GM03348 (cell line): ENCODE results near the gene ANKRD13C.
A peak's percentile ranks its signal among the peaks of the same experiment; 100 is the strongest.
"Not testable (repeated sequence)": the region's sequence is repeated elsewhere in the genome, so short reads cannot be mapped to it uniquely, and the experiment has no call there.

ENCODE experiments used
- DNase-seq: peaks from one replicate; pipeline ENCODE4 v3.0.0; 2012; ENCODE audit warnings: low spot score

The ANKRD13C gene, protein sequence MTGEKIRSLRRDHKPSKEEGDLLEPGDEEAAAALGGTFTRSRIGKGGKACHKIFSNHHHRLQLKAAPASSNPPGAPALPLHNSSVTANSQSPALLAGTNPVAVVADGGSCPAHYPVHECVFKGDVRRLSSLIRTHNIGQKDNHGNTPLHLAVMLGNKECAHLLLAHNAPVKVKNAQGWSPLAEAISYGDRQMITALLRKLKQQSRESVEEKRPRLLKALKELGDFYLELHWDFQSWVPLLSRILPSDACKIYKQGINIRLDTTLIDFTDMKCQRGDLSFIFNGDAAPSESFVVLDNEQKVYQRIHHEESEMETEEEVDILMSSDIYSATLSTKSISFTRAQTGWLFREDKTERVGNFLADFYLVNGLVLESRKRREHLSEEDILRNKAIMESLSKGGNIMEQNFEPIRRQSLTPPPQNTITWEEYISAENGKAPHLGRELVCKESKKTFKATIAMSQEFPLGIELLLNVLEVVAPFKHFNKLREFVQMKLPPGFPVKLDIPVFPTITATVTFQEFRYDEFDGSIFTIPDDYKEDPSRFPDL

DNA sequence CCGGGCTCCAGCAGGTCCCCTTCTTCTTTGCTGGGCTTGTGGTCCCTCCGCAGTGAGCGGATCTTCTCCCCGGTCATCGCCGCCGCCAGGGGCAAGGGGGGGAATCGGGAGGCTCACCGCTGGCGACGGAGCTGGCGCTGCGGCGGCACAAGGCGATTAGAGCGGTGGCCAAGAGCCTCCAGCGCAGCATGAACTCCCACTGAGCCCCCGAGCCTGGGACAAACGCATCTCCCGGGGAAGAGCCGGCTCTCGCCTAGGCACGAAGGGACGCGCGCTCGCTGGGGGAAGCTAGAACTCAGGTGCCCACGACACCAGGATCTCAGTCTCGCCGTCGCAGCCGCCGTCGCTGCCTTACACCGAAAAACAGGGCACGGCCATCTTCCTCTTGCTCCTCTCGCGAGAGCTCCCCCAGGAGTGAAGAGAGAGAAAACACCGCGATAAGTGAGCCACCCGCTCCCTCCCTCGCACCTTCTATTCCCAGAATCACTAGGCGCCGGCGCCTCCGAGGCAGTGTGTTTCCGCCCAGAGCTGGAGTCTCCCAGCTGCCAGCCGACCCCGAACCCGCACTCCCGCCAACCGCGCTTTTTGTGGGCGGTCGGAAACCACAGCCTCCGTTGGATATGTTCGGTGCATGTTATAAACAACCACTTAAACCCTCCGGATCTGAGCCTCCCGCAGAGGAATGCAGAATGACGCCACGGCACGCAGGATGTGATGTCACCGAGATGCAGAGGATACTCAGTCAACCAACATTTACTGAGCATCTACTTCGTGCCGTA, at the start of gene ANKRD13C:
Gene ANKRD13C, minus strand, starts transcription at position 391 of the 779 bp plus-strand sequence. Its CDS starts 314 bp downstream, at position 77.
- peak; percentile 96 for DNase-seq

DNA sequence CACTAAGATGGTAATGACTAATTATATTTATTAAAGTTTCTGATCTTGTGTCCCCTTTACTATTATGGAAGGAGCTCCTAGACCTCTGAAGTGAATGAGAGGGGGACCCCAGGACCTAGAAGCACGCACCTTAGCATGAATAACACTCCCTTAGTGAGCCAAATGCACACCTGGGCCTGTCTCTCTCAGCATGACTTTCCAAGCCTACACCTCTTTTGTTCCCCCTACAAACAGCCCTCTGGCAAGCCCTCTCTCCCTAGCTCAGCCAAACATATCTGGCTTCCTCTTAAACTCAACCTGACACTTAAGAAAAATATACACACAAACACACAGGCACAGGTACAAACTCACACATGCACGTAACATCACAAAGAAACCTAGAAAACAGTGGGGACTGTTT, 49.2 kb upstream of the ANKRD13C start:
- no peak for DNase-seq

DNA sequence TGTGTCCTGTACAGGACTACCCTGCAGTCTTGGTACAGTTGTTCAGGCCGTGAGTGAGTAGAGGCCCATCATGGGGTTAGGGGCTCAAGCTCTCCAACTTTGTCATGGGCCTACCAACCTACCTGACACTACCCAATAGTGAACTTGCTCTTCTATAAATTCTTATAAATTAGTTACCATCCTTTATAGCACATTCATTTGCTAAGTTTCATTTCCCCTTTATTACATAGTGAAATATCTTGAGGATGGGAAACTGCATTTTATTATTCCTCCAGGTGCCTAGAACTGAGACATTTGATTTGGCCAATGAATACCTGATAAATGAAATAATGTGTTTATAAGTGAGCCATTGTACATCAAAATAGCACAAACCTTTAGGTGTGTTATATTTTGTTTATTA, 47.5 kb upstream of the ANKRD13C start:
- DNase-seq, result no peak

DNA sequence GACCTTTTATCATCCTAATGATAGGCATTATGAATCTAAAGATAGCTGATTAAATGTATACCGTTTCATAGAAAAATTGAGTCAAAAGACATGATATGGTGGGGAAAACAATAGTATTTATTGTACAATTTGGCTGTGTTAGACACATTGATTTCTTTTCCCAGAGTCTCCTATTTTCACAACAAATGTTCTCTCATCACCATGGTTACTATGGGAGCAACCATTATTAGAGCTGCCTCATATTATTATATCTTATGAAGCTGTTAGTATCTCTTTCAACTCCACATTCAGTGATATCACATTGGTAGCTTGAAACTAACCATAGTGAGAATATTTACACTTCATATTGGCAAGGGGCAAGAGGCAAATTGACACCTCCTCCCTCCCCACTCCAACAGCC, 45.8 kb upstream of the ANKRD13C start:
- DNase-seq, result no peak

DNA sequence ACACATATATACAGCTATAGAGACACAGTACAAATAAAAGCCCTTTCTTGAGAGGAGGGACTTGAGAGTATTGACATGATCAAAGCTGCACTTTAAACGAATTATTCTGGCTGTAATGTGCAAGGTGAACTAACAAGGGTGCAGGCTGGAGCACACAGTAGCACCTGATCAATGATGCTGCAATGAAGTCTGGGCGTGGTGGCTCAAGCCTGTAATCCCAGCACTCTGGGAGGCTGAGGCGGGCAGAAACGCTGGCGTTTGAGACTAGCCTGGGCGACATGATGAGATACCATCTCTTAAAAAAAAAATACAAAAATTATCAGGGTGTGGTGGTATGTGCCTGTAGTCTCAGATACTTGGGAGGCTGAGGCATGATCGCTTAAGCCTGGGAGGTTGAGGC, 42.5 kb upstream of the ANKRD13C start:
- DNase-seq, result no peak

DNA sequence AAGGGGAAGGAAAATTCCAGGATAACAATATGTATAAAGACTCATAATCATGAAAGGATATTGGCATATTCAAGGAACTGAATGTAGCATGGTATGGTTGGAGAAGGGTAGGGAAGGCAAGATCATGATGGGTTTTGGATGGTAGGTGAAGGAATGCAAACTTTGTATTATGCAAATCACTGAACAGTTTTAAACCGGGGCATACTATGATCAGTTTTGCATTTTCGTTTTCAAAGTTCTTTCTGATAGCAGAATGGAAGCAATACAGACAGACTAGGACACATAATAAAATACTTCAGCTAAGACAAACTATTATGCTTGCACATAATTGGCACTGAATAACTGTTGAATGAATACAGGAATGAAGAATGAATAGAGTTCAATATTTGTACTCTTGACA, 42.1 kb upstream of the ANKRD13C start:
- DNase-seq, result no peak

DNA sequence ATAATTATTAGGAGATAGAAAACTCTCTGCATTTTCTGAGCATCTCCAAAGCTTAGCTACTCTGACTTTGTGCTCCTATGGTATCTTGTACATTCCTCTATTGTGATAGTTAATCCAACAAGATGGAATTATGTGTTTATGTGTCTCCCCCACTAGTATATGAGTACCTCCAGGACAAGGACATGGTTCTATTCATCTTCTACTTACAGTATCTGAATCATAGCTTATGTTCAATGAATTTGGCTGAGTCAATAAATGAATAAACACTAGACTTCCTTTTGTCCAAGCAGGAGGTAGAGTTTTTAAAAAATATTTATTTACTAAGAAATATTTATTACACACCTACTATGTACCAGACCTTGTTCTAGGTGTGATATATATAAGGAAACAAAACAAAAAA, 38.1 kb upstream of the ANKRD13C start:
- no peak for DNase-seq

DNA sequence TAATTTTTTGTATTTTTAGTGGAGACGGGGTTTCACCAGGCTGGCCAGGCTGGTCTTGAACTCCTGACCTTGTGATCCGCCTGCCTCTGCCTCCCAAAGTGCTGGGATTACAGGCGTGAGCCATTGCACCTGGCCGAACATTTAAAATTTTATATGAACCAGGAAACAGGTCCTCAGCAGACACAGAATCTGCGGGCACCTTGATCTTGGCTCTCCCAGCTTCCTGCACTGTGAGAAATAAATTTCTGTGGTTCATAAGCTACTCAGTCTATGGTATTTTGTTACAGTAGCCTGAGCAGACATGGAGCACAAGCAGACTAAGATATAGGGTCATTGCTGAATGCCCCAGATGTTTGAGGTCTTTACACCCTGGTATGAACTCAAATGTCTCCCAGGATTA, 33.0 kb upstream of the ANKRD13C start:
- no peak for DNase-seq

DNA sequence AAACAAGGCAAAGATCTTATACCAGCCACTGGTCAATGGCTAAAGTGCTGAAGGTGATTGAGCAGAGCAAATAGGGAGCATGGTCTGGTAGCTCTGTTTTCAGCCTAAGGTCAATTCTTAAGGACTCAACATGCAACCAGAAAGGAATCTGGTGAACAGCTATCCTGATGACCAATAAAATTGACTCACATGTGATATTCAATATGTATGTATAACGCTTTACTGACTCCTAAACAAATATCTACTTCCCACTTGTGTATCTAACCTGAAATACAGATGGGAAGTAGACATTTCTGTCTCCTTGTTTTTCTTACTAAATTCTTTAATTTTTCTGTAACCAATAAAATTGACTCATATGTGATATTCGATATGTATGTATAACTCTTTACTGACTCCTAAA, 31.6 kb upstream of the ANKRD13C start:
- no peak for DNase-seq

DNA sequence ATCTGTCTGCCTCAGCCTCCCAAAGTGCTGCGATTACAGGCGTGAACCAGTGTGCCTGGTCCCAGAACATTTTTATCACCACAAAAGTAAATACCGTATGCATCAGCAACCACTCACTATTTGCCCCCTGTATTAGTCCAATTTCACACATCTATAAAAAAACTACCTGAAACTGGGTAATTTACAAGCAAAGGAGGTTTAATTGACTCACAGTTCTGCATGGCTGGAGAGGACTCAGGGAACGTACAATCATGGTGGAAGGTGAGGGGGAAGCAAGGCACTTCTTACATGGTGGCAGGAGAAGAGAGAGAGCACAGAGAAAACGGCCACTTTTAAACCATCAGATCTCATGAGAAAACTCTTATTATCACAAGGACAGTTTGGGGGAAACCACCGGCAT, 31.0 kb upstream of the ANKRD13C start:
- no peak for DNase-seq

DNA sequence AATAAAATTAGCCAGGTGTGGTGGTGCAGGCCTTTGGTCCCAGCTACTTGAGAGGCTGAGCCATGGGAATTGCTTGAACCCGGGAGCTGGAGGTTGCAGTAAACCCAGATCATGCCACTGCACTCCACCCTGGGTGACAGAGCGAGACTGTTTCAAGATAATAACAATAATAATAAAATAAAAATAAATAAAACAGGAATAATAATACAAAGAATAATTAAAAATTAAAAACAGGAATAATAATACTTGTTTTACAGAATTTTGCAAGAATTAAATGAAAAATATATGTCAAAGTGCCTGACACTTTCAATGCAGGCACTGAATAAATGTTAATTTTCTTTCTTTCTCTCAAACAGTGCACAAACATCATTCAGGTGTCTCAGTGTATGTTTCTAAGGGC, 30.0 kb upstream of the ANKRD13C start:
- no peak for DNase-seq

DNA sequence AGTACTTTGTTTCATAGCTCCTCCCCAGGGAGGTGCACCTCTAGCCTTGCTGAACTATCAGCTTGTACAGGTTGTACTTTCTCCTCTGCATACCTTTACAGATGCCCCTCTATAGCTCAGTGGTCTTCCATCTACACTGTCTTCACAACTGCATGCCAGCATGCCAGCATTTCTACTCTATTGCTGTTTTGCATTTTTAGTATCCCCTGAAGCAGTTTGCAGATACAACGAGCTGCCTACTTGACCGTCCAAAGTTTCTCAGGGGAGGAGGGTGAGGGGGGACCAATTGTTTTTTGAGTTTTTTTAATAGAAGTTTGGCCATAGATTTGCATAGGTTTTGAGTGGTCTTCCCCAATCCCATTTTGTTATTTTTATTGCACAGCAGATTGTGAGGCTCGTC, 29.0 kb upstream of the ANKRD13C start:
- DNase-seq, result no peak

DNA sequence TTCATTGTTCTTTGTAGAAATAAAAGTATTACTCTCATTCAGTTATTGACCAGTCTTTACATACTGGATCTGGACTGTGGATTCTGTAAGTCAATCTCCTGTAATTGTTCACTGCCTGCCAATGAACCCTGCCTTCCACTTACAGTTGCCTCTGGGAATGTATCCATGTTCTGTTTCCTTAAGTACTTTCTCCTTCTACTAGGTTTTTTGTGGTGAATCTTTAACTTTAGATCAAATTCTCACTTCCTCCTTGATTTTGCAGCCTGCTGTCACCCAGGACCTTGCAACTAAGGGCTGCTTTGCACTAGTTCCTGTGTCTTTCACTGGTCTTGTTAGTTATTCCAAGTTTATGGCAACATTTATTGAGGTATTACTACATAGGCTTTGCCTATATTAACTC, 28.2 kb upstream of the ANKRD13C start:
- DNase-seq, result no peak

DNA sequence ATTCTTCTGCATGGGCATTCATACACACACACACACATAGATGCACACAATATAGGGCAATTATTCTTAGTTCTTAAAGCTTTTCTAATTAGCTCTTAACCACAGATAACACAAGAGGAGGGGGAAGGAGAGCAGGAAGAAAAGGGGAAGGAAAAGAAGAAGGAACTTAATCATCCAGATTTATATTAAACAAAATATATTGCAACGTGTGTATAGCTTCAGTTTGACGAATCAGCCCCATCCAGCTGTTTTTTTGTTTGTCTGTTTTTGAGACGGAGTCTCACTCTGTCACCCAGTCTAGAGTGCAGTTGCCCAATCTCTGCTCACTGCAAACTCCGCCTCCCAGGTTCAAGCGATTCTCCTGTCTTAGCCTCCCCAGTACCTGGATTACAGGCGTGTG, 21.7 kb upstream of the ANKRD13C start:
- no peak for DNase-seq

DNA sequence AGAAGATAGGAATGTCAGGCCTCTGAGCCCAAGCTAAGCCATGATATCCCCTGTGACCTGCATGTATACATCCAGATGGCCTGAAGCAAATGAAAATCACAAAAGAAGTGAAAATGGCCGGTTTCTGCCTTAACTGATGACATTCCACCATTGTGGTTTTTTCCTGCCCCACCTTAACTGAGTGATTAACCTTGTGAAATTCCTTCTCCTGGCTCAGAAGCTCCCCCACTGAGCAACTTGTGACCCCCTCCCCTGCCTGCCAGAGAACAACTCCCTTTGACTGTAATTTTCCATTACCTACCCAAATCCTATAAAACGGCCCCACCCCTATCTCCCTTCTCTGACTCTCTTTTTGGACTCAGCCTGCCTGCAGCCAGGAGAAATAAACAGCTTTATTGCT, 19.1 kb upstream of the ANKRD13C start:
- DNase-seq, result not testable (repeated sequence)

DNA sequence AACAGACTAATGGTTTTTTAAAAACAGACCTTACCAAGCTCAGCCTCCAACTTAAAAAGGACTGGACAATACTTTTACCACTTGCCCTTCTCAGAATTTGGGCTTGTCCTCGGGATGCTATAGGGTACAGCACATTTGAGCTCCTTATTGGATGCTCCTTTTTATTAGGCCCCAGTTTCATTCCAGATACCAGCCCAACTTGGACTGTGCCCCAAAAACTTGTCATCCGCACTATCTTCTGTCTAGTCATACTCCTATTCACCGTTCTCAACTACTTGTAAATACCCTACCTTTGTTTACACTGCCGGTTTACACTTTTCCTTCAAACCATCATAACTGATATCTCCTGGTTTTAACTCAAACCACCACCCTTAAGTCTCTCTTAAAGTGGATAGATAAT, 17.9 kb upstream of the ANKRD13C start:
- DNase-seq, result no peak

DNA sequence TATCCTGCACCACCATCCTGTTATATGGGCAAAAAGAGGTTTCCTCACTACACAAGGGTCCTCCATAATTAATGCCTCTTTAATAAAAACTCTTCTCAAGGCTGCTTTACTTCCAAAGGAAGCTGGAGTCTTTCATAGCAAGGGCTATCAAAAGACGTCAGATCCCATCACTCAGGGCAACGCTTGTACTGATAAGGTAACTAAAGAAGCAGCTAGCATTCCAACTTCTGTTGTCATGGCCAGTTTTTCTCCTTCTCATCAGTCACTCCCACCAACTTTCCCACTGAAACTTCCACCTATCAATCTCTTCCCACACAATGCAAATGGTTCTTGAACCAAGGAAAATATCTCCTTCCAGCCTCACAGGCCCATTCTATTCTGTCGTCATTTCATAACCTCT, 17.1 kb upstream of the ANKRD13C start:
- not testable (repeated sequence) for DNase-seq

DNA sequence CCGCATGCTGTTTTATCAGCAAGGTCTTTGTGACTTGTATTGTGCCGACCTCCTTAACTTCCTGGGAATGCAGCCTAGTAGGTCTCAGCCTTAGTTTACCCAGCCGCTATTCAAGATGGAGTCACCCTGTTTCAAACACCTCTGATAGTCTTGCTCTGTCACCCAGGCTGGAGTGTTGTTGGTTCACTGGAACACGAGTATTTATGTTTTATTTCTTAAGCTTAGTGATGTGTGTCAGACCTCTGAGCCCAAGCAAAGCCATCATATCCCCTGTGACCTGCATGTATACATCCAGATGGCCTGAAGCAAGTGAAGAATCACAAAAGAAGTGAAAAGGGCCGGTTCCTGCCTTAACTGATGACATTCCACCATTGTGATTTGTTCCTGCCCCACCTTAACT, 12.9 kb upstream of the ANKRD13C start:
- not testable (repeated sequence) for DNase-seq

DNA sequence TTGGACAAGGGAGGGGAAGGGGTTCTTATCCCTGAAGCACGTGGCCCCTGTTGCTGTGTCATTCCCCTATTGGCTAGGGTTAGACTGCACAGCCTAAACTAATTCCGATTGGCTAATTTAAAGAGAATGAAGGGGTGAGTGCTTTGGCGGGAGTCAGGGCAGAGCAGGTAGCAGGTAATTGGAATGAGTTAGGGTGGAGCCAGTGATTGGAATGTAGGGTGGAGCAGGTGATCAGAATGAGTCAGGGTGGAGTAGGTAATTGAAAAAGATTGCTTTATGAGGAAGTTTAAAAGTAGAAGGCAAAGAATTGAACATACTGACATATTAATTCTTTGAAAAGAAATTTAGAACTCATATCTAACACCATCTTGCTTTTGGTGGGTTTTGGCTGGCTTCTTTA, 12.5 kb upstream of the ANKRD13C start:
- DNase-seq, result not testable (repeated sequence)

DNA sequence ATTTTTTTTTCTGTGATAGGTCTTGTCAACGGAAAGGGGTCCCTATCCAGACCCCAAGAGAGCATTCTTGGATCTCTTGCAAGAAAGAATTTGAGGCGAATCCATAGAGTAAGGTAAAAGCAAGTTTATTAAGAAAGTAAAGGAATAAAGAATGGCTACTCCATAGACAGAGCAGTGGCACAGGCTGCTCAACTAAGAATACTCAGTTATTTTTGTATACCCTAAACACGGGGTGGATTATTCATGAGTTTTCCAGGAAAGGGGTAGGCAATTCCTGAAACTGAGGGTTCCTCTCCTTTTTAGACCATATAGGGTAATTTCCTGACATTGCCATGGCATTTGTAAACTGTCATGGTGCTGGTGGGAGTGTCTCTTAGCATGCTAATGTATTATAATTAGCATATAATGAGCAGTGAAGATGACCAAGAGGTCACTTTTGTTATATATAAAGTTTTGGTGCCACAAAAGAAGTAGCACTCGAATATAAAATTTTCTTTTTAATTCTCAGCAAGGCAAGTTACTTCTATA, 12.0 kb upstream of the ANKRD13C start:
- DNase-seq, result not testable (repeated sequence)

DNA sequence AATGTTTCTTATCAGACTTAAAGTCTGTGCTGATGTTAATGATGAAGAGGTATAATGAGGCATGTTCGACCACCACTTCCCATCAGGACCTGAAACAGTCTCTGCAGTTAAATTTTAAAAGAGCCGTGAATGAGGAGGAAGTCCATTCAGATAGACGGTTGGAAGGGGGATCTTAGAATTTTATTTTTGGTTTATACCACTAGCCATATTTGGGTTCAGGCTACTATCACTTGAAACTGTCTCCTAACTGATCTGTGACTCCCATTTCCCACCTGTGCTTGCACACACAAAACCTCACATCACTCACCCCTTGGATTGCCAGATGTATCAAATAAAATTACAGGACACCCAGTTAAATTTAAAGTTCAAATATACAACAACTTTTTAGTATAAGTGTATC, 9.9 kb upstream of the ANKRD13C start:
- DNase-seq, result no peak

DNA sequence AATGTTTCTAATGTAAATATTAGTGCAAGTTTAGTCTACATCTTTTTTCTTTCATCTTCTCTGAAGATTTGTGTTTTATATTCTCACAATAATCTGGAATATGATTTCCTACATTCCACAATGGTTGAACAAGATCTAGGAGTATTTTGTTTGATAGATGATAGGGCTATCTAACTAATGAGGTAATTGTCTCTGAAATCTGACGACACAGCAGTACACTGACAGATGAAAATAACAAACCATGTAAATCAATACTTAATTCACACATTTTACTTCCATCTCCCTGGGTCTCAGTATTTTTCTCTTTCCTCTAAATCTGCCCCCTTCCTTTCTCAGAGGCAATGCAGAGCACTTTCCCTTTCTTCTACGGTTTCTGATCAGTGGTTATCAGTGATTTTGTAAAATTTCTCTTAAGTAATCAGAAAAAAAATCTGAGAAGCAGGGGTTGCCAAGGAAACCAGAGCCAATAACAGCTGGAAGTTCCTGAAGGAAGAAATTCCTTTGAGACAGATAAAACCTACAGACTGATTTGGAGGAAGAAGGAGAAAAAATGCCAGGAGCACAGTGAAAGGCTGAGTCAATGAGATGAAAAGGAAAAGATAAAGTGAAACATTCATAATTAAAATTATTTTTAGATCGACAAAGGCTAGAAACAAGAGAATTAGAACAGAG, 7.3 kb upstream of the ANKRD13C start:
- peak; percentile 53 for DNase-seq
